ENCODE results near the gene ZDHHC11.
"Not testable (repeated sequence)": the region's sequence is repeated elsewhere in the genome, so short reads cannot be mapped to it uniquely, and the experiment has no call there.

Gene ZDHHC11

DNA sequence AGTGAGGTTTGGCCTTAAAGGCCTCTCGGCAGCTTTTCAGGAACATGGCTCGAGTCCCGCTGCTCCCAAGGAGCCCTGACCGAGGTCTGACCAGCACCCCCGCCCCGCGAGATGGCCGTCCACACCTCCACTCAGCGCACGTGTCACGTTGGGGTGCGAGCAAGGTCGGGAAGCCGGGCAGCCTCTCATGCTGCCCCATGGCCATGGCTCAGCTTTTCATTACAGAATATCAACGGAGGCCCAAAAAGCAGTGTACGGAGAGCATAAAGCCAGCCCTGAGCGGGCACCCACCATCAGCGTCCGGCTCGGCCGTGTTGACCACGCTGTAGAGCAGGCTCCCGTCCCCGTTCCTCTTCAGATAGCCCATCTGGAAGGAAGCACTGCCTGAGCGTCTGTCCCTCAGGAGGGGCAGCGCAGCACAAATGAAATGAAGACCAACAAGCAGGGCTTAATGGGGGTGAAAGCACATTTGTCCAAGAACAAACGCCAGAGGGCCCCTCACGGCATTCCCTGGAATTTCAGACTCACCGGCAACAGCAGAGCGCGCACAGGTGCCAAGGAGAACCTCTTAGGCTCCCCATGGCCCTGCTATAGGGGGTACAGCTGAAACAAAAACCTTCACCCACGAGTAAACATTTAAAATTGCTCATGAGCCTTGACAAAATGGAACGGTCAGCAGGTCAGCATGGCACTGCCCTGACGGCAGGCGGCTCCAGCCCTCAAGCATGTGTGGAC is 30.2 kb upstream of the ZDHHC11 start:
- DNase-seq: no peak

DNA sequence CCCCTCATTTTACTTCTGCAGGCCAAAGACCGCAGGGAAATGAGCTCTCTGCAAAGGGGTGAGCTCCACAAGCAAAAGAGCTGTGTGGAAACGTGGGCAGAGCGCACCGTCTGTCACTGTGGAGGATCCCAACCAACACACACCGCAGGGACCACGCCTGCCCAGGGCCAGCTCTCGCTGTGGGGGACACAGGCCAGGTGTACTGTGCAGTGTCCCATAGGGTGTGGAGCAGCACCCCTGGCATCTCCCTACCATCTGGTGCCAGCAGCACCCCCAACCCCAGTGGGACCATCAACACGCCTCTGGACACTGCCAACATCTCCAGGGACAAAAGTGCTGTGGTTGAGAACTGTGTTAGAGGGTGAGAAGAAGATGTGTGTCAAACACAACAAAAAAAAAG is 27.9 kb upstream of the ZDHHC11 start:
- not testable (repeated sequence) for DNase-seq

DNA sequence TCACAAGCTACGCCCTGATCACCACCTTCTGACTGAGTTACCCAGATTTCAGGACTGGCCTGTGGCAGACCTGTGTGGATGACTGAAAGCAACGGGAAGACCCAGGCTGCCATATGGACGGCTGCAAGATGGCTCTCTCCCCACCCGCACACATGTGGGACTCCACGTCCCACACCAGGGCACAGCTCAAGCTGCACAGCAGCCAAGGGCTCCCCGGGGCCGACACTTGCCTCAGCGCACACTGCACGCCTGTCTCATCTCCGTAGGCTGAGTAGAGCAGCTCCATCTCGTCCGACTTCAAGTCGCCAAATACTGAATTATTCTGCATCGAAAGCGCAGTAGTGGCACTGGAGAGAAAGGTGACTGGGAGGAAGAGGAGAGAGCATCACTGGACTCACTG is 27.3 kb upstream of the ZDHHC11 start:
- DNase-seq: no peak

DNA sequence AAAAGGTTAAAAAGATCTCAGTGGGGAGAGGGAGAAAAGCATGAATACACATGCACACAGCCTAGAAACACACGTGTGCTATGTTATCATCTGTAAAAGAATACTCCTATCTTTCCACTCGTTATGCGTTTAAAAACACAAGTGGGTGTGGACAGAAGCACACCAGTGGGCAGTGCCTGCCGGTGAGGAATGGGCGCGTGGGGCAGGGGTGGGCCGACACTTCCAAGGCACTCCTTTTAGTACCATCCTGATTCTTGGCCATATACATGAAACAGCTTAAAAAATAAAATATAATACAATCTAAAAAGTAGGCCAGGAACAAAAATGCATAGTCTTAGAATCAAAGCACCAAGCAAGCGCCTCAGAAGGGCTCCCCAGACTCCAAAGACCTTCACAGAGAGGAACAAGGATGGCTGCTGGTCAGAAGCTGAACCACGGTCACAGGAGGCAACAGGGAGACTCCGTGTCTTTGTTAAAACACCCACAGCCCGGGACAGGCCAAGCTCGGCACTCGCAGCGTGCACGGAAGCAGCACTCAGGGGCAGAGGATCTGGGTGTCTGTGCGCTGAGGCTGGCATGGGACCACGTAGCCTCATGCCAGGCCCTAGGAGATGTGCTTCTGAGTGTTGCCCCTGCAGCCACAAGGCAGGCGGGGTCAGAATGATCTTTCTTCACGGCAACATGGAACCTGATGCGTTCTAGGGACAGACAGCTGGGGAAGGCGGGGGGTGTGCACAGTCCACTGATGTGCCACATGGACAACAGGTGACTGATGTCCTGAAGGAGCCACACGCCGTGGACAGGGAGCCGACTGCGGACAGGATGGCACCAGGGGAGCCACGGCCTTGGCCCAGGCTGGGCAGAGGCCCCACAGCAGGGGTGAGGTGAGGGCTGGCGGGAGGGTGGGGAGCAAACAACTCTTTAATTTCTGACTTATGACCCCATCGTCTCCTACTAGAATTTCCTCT is 25.9 kb upstream of the ZDHHC11 start:
- DNase-seq: no peak

DNA sequence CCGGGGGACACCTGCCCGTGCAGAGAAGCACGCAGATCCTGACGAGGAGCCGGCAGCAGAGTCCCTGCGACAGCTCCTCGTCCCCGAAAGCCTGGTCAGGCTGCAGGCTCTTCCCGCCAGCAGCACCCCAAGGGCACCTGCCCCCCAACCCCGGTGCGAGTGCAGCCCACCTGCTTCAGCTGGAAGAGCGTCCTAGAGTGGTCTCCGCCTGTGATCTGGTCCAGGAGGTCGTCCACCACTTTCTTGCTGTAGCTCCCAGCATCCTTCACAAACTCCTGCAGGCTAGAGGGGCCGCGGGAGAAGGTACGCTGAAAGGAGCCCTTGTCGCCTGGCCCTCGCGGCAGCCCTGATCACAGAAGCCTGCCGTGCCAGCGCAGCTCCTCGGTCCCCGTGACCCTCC is 25.1 kb upstream of the ZDHHC11 start:
- no peak for DNase-seq

DNA sequence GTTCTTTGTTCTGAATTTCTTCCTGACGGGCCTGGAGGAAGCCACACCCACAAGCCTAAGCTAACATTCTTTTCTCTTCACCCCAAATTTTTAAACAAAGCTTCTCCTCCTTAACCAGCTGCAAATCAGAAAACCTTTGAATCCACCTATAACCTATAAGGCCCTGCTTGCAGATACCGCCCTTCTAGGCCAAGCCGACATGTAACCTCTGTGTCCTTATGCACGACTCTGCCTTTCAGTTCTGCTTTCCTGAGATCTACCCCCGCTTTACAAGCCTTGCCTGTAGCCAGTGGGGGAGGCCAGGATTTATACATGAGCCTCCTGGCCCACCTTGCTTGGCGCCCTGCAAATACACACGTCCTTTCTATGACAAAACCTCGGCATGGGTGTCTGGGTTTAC is 22.5 kb upstream of the ZDHHC11 start:
- DNase-seq: no peak

DNA sequence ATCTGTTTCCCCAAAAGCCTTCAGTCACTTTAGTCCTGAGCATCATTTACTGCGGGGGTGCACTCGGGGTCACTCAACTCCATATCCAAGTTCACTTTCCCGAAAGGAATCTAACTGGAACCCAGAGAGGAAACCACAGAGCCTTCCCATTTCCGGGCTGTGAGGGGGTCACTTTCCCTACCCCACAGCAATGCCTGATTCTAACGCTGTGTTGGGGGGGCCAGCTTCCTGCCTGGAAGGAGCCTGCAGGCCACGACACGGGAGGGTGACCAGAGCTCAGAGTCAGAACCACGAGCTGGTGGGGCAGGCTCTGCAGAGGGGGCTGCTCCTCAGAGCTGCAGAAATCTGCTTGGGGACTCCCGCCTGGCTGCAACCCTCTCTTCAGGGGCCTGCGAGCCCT is 21.5 kb upstream of the ZDHHC11 start:
- no peak for DNase-seq

DNA sequence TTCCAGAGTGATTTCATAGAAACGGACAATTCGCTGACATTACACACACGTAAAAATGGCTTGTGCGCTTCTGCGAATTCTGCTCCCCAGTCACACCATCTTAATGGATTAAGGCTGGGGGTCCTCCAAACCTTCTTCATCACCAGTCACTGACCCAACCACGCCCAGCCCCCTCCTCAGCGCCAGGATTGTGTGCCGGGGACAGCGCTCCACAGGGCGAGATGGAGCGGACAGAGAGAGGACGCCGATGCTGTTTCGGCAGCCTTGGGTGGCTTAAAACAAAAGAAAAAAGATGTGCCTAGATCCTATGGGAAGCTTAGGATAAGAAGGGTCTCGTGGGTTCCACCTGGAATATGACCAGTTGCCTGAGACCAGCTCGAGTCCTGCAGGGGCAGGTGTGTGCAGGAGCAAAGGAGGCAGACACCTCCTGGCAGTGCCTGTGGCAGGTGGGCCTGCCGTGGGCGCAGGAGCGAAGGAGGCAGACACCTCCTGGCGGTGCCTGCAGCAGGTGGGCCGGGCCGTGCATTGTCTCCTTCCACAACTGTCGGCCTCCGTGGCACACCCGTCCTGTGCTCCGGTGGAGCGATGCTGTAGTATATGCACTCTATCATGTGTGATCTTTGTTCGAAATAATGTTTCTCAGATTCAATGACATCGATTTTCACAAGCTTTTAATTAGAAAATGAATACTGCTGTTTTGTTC is 21.0 kb upstream of the ZDHHC11 start:
- no peak for DNase-seq

DNA sequence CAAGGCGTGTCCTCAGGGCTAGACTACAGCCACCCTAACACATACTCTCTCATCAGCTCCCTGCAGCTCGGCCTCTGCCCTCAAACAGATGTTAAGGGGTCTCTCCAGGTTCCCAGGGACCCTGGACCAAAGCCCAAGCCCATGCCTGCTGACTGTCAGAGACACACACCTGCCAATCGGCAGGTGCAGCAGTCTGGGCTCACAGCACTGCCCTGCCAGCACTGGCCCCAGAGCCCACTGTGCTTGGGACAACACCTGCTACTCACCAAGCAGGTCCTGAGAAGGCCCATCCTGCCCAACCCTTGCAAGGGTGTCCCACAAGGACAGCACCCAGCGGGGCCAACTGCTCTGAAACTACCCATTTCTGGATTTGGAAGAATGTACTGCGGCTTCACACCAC is 20.2 kb upstream of the ZDHHC11 start:
- no peak for DNase-seq

DNA sequence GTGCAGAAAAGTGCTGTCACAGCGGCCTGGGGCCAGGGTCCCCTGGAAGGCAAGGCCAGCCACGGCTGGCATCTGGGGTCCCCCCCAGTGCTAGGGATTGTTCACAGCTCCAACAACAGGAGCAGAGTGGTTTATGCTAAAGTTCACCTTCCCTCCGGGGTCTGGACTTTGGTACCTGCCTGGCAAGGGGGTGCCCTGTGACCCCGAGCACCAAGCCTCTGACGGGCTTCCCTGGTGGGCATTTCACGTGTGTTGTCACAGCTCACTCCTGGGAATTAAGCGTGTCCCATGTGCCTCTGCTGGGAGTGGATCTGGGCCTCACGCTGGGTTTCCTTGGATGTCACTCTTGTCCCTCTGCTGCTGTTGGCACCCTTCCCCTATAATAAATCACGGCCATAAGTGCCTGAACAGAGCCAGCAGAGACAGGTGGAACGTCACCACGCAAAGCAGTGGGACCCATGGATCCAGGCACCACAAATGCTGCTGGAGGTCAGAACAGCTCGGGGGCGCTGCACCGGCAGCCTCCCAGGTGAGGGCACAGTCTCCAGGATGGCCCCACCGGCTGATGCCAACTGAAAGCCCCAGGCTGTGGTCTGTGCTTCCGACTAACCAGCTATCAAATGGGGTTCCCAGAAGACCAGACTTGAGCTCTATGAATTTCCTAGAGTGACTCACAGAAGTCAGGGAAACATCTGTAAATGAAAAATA is 17.8 kb upstream of the ZDHHC11 start:
- DNase-seq: no peak

DNA sequence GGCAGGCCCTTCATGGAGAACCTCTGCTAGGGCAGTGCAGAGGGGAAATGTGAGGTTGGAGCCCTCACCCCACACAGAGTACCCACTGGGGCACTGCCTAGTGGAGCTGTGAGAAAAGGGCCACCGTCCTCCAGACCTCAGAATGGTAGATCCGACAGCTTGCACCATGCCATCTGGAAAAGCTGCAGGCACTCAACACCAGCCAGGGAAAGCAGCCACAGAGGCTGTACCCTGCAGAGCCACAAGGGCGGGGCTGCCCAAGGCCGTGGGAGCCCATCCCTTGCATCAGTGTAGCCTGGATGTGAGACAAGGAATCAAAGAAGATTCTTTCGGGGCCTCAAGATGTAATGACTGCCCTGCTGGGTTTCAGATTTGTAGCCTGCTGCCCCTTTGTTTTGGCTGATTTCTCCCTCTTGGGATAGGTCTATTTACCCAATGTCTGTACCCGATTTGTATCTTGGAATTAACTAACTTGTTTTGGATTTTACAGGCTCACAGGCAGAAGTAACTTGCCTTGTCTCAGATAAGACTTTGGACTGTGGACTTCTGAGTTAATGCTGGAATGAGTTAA is 16.6 kb upstream of the ZDHHC11 start:
- no peak for DNase-seq

DNA sequence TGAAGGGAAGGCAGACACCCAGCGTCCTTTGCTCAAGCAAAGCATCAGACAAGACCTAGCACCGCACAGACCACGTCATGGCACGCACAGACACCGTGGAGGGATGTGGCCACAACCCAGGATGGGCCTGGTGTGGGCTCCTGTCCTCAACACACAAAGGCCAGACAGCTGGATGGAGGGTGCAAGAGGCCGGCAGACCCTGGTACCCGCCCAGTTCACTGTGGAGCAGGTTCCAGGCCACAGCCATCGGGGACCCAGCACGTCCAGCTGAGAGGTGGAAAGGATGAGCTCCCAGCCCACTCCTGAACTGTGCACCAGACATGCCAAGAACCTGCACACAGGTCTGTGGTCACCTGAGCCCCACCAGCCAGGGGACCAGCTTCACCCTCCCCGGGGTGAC is 15.0 kb upstream of the ZDHHC11 start:
- no peak for DNase-seq

DNA sequence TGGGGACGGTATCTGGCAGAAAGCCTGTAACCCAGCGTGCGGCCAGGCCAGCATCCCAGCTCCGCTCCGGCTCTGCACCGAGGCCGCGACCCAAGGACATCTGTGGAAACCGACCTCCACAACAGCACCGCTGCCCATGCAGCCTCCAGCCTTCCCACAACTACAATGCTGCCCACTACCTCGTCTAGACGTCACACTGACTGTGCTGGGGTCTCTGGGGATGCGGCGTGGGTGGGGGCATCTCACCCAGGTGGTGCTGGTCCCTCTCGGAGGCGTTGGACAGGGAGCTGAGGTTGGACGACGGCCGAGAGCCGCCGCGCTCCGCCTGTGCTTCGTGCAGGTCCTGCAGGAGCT is 14.4 kb upstream of the ZDHHC11 start:
- DNase-seq: no peak

DNA sequence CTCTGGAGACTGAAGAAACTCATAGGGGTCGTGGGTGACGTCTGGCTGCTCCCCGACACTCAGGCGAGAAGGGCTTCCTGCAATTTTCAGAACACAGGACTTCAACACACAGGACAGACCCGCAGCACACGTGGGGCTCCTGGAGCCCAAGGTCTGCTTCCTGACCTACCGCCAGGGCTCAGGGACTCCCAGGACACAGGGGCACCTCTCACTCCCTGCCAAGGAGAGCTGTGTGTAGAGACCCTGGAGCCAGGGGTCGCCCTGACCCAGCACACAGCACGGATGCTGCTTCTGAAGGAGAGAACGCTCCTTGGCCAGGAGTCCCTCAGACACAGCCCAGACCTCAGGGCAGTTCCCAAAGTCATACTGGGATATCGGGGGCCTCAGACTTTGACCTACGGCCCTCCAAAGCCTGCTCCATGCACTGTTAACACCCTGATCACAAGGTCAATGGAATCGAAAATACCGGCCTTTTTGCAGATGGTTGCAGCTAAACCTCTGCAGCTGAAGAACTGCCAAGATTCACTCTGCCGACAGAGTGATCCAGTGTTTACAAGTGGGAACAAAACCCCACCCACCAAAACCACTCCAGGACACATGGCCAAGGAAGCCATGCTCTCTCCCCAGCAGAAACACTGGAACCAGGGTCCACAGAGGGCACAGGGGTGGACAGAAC is 13.8 kb upstream of the ZDHHC11 start:
- no peak for DNase-seq

DNA sequence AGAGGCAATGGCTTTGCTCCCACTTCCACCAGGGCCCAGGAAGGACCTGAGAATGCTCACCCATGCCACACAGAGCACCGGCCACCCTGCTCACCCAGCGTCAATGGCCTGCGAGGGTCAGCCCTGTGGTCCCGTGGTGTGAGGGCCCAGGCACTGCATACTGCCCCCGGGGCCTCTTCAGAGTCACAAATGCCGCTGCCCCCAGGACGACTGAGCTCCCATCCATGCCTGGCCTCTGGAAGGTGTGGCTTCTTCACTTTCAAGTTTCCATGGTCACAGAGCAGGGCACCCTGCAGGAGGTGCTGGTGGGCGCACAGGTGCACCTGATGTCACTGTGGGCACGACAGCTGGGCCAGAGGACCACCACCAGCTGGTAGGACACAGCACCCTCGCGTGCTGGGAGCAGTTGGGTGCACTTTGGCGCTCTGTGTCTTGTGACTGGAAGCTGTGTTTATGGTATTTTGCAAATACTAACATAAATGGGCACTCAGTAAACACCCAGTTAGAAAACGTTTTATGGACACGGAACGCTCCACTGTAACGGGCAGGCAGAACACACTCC is 12.5 kb upstream of the ZDHHC11 start:
- DNase-seq: no peak

DNA sequence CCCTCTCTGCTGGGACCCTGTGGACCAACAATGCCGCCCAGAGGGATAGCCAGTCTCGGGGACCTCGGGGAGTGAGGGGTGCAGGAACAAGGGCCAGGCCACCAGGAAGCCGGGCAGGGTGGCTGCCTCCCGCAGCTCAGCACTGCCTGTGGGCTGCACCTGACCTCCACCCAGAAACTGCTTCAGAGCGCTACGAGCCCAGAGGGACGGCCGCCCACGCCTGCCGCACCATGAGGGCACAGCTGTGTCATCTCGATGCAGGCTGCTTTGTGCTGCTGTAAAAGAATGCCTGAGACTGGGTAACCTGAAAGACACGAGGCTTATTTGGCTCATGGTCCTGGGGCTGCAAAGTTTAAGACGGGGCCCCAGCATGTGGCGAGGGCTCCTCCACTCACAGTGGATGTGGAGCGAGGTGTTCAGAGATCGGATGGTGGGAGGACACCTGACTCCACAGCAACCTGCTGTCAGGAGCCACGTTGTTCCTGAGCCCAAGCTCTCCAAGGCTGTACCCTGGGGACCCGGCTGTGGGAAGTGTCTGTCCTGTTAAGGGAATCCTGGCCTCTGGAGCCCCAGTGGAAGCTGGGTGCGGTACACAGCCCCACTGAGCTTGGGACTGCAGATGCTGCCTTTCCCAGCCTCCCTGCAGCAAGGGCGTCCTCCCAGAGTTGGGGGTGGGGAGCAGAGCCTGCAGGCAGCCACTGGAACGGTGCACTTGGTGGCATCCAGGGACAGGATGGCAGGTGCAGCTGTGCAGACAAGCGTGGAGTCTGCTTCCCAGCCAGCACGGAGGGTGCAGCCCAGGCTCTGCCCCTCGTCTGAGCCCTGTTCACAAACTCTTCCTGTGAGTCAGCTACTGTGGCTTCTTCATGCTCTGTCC is 11.8 kb upstream of the ZDHHC11 start:
- DNase-seq: no peak

DNA sequence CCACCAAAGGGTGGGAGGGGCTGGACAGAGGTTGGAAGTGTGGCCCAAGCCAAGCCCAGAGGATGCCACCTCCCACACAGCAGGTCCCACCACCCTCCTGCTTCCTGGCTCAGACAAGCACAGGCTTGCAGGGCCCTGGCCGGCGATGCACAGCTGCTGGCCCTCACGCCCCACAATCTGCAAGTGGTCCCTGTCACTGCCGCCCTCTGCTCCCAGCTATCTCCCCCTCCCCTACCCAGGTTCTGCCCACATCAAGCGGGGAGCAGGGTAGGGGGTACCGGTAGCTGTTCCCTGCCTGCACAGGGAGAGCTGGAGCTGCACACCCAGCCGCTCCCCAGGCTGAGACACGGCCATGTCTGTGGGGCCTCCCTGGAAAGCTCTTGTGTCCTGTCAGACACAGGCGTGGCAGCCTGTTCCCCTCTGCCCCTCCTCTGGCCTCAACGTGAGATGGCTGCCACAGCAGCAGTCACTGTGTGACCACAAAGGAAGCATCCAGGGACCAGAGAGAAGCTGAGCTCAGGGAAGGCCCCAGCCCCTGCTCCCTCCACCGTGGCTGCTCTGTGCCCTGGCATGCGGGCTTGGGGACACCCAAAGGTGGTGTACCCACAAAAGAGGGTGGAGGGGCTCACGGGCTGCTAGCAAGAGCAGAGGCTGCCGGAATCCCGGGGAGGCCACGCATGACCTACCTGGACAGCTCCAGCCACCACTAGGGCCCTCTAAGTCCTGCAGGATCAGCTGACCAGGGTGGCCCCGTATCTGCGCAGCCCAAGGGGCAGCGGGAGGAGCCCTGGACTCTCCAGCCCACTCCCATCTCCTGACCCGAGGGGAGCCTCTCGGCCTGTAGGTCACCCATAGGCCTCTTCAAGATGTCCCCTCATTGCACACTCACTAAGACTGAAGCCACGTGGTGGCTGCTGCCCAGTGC is 10.9 kb upstream of the ZDHHC11 start:
- no peak for DNase-seq

DNA sequence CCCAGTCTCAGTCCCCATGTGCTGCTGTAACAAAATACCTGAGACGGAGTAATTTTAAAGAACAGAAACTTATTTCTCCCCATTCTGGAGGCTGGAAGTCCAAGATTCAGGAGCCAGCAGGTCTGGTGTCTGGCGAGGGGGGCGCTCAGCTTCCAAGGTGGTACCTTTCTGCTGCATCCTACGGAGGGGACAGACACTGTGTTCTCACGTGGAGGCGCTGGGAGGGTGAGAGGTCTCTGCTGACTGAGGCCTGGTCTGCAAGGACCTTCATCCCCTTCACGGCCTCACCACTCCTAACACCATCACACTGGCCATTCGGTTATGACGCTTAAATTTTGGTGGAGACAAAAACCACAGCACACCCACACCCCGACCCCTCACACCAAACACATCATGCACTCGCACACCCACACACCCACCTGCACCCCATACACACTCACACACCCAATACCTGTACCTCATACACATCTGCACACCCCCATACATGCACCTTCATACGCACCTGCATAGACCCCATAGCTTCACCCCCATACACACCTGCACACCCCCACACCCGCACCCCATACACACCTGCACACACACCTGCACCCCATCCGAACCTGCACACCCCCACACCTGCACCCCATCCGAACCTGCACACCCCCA is 9.8 kb upstream of the ZDHHC11 start:
- no peak for DNase-seq
